ENCODE results near the gene PIGN.
A peak's percentile ranks its signal among the peaks of the same experiment; 100 is the strongest.
"Not testable (repeated sequence)": the region's sequence is repeated elsewhere in the genome, so short reads cannot be mapped to it uniquely, and the experiment has no call there.

Gene PIGN

DNA sequence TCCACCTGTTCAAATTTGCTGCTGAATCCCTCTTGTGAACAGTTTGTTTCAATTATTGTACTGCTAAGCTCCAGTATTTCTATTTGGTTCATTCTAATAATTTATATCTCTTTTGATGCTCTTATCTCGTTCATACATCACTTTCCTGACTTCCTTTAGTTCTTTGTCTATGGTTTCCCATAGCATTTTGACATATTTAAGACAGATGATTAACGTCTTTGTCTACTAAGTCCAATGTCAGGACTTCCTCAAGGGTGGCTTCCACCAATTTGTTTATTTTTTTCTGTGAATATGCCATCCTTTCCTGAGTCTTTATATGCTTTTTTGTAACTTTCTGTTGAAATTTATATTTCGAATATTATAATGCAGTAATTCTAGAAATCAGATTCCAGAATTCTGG lies 9.6 kb downstream of the PIGN start:
- no peak for DNase-seq (ENCODE audit: low spot score)

DNA sequence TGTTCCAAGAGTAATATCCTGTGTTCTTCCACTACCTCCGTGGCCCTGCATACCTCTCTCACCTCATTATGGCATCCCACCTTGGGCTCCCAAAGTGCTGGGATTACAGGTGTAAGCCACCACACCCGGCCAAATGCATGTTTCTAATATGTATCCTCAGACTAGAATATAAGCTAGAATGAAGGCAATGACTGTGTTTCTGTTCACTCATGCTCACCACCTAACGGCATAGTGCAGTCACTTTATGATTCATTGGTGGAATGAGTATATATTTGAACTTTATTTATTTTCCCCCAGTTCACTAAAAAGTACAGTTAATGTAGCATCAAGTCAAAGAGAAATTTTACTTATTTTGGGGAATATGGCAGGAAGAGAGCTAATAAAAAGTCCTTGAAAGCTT lies 11.3 kb downstream of the PIGN start:
- DNase-seq (ENCODE audit: low spot score), result no peak

DNA sequence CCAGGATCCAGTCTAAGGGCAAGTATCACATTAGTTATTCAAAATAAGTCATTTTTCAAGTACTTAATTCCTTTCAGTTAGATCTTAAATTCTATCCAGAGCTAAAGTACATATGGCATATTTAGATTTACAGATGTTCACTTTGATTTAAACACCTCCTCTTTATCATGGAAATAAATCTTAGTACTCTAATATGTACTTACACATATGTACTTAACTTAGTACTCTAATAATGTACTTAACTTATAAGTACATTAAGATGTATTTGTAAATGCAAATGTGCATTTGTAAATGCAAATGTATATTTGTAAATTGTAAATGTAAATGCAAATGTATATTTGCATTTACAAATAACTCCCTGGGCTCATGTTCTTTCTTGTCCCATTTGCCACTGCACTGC lies 14.6 kb downstream of the PIGN start:
- no peak for DNase-seq (ENCODE audit: low spot score)

DNA sequence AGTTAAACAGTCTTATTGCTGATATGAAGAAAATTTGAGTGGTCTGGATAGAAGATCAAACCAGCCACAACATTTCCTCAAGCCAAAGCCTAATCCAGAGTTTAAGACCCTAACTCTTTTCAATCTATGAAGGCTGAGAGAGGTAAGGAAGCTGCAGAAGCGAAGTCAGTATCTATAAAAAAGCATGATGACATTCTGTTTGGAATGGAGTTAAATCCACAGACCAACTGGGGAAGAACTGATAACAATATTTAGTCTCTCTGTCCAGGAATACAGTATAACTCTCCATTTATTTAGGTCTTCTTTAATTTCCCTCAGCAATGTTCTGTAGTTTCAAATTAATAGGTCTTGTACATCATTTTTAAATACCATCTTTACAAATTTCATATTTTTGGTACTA lies 16.0 kb downstream of the PIGN start:
- no peak for DNase-seq (ENCODE audit: low spot score)

DNA sequence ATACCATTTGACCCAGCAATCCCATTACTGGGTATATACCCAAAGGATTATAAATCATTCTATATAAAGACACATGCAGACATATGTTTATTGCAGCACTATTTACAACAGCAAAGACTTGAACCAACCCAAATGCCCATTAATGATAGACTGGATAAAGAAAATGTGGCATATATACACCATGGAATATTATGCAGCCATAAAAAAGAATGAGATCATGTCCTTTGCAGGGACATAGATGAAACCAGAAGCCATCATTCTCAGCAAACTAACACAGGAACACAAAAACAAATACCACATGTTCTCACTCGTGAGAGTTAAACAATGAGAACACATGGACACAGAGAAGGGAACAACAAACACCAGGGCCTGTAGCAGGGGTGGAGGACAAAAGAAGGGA lies 20.3 kb downstream of the PIGN start:
- not testable (repeated sequence) for DNase-seq (ENCODE audit: low spot score)

DNA sequence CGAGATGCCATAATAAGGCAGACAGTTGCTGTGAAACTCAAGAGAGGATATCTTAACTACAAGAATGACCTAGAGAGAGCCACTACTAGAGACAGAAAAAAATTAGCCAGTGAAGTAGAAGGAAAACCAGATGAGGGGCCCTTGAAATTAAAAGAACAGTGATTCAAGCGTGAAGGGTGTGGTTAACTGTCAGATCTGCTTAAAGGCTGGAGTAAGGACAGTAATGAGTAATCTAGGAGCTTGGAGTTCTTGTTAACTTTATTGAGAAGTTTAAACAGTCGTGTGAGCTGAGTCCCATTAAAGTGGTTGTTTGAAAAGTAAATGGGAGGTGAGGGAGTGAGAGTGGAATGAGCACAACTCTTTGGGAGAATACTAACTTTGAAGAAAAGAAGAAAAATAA lies 21.3 kb downstream of the PIGN start:
- no peak for DNase-seq (ENCODE audit: low spot score)

DNA sequence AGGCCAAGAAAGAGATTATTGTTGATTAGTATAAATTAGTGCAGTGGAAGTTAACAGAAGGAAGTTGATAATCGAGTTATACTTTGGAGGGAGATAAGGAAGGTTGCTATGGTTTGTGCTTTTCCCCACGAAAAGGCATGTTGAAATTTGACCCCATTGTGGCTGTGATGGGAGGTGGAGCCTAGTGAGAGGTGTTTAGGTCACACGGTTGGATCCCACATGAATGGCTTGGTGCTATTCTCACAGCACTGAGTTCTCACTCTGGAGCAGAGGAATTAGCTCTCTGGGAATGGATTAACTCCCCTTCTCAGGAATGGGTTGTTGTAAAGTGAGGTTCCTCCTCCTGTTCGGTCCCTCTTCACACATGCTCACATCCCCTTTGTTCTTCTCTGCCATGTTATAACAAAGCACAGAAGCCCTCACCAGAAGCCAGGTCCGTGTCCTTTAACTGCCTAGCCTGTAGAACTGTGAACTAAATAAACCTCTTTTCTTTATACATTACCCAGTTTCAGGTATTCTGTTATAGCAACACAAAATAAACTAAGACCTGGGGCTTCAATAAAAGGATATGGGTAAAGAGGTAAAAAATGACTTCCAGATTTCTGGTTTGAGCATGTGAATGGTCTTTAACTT lies 21.9 kb downstream of the PIGN start:
- no peak for DNase-seq (ENCODE audit: low spot score)

DNA sequence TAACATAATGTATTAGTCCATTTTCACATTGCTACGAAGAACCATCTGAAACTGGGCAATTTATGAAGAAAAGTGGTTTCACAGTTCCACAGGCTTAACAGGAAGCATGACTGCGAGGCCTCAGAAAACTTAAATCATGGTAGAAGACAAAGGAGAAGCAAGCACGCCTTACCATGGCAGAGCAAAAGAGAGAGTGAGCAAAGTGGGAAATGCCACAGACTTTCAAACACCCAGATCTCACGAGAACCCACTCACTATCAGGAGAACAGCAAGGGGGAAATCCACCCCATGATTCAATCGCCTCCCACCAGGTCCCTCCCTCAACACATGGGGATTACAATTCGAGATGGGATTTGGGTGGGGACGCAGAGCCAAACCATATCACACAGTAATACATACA lies 22.5 kb downstream of the PIGN start:
- no peak for DNase-seq (ENCODE audit: low spot score)

DNA sequence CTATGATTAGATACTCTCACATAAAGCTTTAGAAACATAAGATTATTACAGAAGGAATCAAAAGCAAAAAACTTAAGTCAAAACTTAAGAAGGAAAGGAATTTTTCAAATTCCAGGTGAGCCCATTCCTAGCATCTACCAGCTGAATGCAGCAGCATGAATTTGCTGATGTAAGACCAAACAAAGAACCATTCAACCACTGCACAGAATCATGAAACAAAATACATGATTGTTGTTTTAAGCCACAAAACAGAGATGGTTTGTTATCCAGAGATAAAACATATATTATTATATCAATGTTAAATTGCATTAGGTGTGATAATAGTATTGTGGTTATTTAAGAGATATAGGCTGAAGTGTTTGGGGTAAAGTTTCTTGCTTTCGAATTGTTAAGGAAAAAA lies 29.0 kb downstream of the PIGN start:
- DNase-seq (ENCODE audit: low spot score), result no peak

DNA sequence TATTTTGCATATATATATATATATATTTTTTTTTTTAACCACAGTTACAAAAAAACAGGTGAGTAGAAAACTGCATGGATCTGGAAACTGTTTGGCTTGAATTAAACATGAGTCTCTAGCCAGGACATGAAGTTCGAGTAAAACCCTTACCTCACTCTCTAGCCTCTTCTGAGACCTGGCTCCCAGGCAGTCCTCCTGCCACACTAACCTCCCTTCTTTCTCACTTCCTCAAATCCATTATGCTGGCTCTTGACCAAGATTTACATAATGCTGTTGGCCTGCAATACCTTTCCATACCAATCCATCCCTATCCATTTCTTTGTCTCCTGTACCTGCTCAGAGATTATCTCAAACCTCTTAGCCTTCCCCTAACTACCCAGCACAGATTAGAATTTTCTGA lies 34.0 kb downstream of the PIGN start:
- DNase-seq (ENCODE audit: low spot score), result no peak

DNA sequence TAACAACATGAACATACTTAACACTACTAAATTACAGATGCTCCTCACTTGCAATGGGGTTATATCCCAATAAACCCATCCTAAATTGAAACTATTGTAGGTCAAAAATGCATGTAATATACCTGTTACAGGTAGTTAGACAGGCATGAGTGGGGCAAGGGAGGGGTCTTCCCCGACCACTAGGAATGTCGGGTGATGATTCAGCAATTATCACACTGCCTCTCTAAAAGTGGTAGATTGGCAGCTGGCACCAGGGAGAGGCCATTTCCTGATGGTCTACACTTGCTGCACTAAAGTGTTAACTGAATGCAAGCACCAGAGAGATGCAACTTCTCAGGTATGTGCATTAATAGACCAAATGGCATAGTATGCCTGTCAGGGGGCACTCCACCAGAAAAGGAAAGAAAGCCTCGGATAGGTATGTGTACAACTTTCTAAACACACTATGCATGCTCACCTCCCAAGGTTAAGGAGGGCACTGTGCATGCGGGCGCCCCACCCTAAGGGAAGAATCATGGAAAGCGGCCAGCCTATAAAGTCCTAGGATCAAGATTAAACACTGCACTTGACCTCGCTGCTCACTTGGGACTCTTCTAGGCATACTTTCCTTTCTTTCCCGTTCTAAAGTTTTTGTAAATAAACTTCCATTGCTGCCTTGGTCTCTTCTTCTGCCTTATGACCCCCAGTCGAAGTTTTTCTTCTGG lies 35.6 kb downstream of the PIGN start:
- DNase-seq (ENCODE audit: low spot score), result no peak

DNA sequence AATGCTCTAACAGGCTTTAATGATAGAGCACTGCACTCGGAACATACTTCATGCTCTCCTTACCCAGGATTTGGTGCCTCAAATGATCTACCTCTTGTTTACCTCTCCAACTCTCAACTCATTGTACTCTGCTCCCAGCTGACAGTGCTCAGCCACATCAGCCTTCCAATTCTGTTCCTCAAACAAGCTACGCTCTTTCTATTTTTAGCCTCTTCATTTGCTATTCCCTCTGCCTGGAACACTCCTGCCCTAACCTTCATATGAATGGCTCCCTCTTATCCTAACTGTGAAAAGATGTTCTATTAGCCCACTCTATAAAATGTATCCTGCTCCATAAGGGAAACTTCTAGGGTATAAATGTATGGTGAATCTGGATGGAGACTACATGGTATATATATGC lies 42.5 kb downstream of the PIGN start:
- no peak for DNase-seq (ENCODE audit: low spot score)

DNA sequence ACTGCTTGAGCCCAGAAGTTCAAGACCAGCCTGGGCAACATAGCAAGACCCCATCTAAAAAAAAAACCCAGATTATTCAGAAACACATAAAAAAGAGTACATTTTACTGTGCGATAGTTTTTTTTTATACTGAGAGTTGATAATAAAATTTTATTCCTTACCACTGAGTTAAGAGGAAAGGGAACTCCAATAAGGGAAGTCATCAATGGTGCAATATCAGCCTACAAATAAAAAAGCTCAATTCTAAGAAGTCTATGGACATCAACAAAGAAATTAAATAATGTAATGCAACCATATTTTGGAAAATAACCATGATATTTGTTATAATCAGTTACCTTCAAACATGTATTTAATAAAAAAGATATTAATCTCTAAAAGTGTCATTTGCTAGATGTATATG lies 46.6 kb downstream of the PIGN start:
- no peak for DNase-seq (ENCODE audit: low spot score)

DNA sequence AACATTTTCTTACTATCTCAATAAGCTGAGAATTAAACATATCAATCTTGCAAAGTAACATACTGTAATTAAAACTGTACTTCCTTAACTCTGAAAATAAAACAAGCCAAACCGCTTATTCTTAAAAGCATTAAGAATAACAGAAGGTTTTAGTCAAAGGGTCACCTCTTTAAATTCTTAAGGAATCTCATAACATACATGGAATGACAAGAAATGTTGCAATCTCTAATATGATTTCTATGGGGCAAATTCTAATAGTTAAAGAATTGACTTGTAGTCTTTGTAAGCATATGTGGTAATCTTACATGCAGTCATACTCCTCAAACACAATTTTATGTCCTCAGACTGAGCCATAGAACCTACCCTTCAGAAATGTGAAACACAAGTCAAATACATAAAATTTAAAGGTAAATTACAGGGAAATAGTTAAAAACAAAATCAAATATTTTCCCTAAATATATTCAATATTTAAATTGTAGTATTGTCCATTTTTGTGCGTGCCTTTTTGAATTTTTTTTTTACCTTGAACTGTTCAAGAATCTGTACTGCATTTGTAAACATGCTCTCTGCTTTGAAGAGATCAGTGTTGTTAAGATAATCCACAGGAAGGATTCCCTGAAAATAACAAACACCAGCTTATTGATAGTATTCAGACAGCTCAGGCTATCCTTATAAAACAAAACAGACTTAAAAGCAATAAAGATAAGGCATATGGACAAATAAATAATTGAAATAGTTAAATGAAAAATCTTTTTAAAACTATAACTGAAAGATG lies 48.2 kb downstream of the PIGN start:
- no peak for DNase-seq (ENCODE audit: low spot score)

DNA sequence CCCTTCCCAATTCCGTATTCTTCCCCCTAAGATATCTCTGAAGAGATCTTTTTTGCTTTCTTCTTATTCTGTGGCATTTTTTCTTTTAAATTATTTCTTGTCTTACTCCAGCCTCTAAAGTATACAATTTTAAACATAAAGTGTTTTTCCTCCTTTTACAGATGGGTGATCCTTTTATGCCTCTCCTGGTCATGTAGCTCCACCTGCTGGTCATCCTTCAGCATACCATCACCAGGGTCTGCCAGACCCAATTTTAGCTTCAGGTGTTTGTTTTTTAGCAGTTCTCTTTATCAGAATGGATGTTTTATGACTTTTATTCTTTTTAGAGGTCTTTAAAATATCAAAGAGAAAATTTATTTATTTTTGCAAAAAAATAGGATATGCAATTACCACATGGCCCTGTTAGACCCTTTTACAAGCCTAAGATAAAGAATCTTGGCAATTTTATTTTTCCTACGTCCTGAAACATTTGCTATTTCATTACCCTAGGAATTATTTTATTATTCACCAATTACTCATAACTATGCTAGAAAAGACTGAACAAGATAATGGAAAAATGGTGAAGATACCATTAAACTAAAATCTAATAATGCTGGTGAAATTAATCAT lies 55.5 kb downstream of the PIGN start:
- peak; percentile 53 for DNase-seq (ENCODE audit: low spot score)

DNA sequence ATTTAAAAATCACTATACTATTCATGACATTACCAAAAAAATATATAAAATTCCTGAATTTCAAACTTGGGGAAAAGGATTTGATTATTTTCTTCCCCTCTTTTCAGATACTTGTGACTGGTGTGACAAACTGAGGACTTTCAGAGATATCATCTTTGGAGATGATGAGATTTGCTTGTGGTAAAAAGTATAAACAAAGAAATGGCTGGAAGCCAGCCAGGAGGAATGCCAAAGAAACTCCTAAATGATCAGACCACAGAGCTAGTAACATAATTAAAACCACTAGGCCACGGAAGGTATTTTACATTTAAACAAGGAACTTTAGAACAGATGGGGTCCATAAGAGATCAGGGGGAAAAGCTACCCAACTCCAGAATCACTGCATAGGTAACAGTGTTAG lies 58.7 kb downstream of the PIGN start:
- no peak for DNase-seq (ENCODE audit: low spot score)

DNA sequence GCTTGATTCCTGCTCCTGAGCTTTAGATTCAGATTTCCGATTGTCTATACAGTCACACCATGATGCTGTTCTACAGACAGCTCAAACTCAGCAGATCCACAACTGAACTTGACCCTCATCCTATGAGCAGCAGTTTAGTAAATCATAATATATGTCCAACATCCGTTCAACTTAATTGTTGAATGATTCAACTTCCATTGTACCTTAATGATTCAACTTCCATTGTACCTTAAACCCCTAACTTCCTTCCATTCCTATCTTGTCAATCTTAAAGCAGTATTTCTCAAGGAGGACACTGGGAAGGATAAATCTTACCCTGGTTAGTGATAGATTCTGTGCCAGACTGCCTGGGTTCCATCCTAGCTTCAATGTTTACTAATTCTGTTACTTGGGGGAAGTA lies 60.1 kb downstream of the PIGN start:
- no peak for DNase-seq (ENCODE audit: low spot score)

DNA sequence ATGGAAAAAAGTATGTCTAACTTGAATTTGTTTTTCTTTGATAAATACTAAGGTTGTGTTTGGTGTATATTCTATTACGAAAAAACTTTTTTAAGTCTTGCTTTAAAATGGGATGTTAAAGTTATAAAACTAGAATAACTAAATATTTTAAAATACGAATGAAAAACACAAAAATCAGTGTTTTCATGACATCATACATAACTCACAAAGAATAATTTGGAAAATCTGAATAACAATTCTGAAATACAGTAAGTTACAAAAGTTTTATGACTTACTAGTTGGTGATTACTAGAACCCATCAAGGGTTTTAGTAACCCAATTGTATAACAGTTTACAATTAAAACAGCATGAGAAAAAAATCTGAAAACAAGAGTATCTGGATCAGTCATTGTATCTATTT lies 61.2 kb downstream of the PIGN start:
- DNase-seq (ENCODE audit: low spot score), result no peak

DNA sequence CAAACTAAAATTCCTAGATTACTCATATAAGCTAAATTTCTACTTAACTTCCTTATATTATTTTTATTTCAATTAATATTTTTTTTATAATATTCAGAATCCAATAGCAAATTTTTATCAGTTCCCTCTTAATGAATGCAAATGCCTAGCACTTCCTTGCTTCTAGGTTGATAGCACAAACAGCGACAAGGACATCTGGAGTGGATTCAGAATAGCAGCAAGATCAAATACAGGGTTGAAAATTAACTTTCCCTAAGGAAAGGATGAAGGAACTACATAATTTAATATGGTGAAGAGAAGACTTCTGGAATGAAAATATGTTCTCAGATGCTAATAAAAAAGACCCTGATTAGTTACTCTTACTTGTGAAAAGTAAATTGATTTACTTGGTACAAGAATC lies 64.5 kb downstream of the PIGN start:
- DNase-seq (ENCODE audit: low spot score), result no peak

DNA sequence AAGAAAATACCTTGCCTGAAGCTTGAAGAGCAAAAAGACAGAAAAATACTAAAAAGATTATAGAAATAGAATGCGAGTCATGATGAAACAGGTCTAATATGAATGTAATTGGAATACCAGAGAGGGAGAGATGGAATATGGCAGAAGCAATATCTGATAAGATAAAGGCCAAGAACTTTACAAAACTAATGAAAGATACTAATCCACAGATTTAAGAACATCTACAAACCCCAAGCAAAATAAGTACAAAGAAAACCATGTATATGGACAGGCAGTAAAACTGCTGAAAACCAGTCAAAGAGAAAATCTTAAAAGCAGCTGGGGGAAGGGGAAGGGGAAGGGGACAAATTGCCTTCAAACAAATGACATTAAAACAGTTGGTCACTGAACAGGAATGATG lies 67.0 kb downstream of the PIGN start:
- DNase-seq (ENCODE audit: low spot score), result no peak

DNA sequence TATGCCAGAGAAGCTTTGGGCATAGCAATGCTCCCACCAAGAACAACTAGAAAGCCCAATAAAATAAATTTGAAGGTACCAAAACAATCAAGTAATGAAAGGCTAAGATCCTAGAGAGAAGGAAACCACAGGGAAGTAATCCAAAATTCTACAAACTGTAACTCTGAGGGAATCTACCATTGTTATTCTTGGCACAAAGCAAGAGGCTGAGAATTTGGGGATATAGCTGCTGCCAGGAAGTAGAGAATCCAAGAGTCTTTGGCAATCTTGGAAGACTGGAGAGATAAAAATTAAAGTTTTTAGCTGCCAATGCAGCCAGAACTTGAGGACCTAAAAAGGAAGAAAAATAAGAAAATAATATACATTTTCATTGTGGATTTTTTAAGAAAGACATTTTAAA lies 68.5 kb downstream of the PIGN start:
- DNase-seq (ENCODE audit: low spot score), result no peak

DNA sequence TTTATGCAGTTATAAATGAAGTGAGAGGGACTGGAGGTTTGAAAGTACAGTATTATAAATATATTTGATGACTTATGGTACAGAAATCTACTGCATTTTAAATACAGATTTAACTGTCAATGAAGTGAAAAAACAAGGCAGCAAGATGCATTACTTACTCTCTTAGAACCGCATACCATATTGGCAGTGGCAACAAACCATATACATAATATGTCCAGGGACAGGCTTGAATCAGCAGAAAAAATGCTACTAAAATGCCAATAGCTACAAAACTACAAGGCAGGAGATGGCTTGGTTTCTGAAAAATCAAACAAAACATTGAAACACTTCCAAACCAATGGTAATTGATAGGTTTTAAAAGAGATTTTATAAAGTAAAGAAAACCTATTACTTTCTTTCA lies 77.2 kb downstream of the PIGN start:
- no peak for DNase-seq (ENCODE audit: low spot score)

DNA sequence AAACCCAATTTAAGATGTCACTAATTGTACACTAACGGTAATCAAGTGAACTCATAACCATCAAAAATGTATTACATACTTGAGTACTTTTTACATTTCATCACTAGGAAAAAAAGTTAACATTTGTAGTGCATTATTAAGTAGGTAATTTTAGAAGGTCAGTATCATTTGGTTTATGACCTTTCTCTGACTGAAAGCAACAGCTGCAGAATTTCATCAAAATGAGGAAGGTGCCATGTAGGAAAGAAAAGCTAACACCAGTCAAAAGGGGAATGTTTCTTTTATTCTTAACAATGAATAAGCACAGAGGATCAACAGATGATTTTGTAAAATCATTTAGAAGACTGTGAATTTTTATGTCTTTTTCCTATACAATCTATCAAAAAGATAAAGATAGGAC lies 79.0 kb downstream of the PIGN start:
- DNase-seq (ENCODE audit: low spot score), result no peak
